ENCODE measurements around the gene C8B. TPM values are rescaled to one million over a fixed set of nuclear protein-coding genes. Genes with fewer than 3 reads are reported as not detected.

Gene C8B
- total and polyA plus RNA-seq, 2 of the 13 experiments (the other 11 are each of a cell fraction or from before 2014, with no cell fraction given): 8.4 to 11.3 TPM

DNA sequence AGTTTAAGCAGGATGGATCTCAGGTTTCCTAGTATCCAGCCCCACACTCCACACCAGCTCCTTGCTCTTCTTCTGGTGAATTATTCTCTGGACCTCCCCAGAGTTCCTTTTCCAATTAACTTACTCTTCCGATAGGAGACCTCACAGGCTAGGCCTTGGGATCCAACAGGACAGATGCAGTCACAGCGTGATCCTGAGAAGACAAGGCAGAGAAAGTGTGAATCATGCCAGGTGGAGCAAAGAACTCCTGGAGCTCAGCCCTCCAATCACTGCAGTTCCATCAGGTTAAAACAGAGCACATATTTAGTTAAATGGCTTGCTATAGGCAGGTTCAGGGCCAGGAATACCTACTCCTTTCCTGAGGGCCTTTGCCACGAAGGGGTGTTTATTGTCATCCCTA lies 34.1 kb downstream of the C8B start:
- Histone ChIP-seq H3K4me1 (ENCODE audit: insufficient read depth, low read length) (no peaks in the 10 kb centered on the region), H3K27ac (ENCODE audit: extremely low read length, insufficient read depth, low read length) (no peak overlapping the region), H3K36me3 (replicated peaks in 1 of 2; ENCODE audit: control insufficient read depth in 1 of 2, insufficient read depth in 2 of 2, low read length in 2 of 2) (no peaks in the 10 kb centered on the region), H3K4me3 (replicated peaks in 1 of 3; ENCODE audit: insufficient read depth in 1 of 3, low read depth in 2 of 3, low read length in 3 of 3) (no peak overlapping the region), H2AFZ (ENCODE audit: low read length) (no peak overlapping the region), H3K9me3 (ENCODE audit: low read length) (no peaks in the 10 kb centered on the region), H3K79me2 (ENCODE audit: insufficient read depth, low read length) (no peaks in the 10 kb centered on the region), H3K4me2 (ENCODE audit: low read depth, low read length) (no peak overlapping the region), H4K20me1 (ENCODE audit: insufficient read depth, low read length) (no peaks in the 10 kb centered on the region), H3K9ac (ENCODE audit: insufficient read depth, low read depth, low read length) (no peak overlapping the region), H3K27me3 (ENCODE audit: control insufficient read depth in 1 of 2, insufficient read depth in 2 of 2, low read length in 2 of 2) (no peaks in the 10 kb centered on the region)
- no peak for FAIRE-seq
- intact Hi-C loops (cut with micrococcal nuclease; ENCODE audit: unreplicated experiment) (no loop called here), in situ Hi-C loops (cut with HindIII; ENCODE audit: extremely low pct_ligation_motif_present, low pct_unique_long_range_greater_than_20kb) (no loop called here)
- POLR2A ChIA-PET: no interaction called here
- no peak for ATAC-seq
- no peak for DNase-seq (ENCODE audit: low spot score)
- no TSS peak for BruUV-seq (replicated peaks)
- TF ChIP-seq RBAK (CRISPR knock-in tag; IDR thresholded peaks at IDR 0.05) (no peak), ATF7-NPFF (CRISPR knock-in tag; IDR thresholded peaks at IDR 0.05; ENCODE audit: low read depth) (no peak), RFX5 (IDR thresholded peaks at IDR 0.05; ENCODE audit: low read depth, low read length) (no peak), NONO (IDR thresholded peaks at IDR 0.05) (no peak), NONO (CRISPR knock-in tag; conservative IDR thresholded peaks at IDR 0.05) (no peak), ZNF383 (CRISPR knock-in tag; IDR thresholded peaks at IDR 0.05; ENCODE audit: borderline replicate concordance) (no peak), ZFP91 (CRISPR knock-in tag; IDR thresholded peaks at IDR 0.05; ENCODE audit: borderline replicate concordance) (no peak)
- WGBS (ENCODE audit: low lambda C conversion rate): 97% methylated on average over 3 of the region's 3 CpGs
- CTCF ChIA-PET (ENCODE audit: low intra/inter-chr PET ratio, low total read pairs): no interaction called here

GRCh38 chr1:56931211-56931610 lies 34.6 kb downstream of the C8B start:
- in situ Hi-C loops (cut with HindIII; ENCODE audit: extremely low pct_ligation_motif_present, low pct_unique_long_range_greater_than_20kb): no loop called here
- H3K27me3 ChIP-seq (ENCODE audit: control insufficient read depth in 1 of 2, insufficient read depth in 2 of 2, low read length in 2 of 2): no peaks in the 10 kb centered on the region
- TF ChIP-seq ZNF557 (CRISPR knock-in tag; IDR thresholded peaks at IDR 0.05) (no peak), FOXO4 (CRISPR knock-in tag; conservative IDR thresholded peaks at IDR 0.05) (no peak), ZFP90 (CRISPR knock-in tag; IDR thresholded peaks at IDR 0.05; ENCODE audit: borderline replicate concordance) (no peak)
- TF ChIP-seq, protein P1, sequence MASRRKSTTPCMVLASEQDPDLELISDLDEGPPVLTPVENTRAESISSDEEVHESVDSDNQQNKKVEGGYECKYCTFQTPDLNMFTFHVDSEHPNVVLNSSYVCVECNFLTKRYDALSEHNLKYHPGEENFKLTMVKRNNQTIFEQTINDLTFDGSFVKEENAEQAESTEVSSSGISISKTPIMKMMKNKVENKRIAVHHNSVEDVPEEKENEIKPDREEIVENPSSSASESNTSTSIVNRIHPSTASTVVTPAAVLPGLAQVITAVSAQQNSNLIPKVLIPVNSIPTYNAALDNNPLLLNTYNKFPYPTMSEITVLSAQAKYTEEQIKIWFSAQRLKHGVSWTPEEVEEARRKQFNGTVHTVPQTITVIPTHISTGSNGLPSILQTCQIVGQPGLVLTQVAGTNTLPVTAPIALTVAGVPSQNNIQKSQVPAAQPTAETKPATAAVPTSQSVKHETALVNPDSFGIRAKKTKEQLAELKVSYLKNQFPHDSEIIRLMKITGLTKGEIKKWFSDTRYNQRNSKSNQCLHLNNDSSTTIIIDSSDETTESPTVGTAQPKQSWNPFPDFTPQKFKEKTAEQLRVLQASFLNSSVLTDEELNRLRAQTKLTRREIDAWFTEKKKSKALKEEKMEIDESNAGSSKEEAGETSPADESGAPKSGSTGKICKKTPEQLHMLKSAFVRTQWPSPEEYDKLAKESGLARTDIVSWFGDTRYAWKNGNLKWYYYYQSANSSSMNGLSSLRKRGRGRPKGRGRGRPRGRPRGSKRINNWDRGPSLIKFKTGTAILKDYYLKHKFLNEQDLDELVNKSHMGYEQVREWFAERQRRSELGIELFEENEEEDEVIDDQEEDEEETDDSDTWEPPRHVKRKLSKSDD (CRISPR knock-in tag; IDR thresholded peaks at IDR 0.05; ENCODE audit: low read depth): no peak

More at GRCh38 chr1:56931211-56931610, 34.6 kb downstream of the C8B start:
- H3K4me3 ChIP-seq (replicated peaks in 1 of 3; ENCODE audit: insufficient read depth in 1 of 3, low read depth in 2 of 3, low read length in 3 of 3): no peak overlapping the region
- CTCF ChIA-PET (ENCODE audit: low intra/inter-chr PET ratio, low total read pairs): no interaction called here
- FAIRE-seq (no peak), DNase-seq (ENCODE audit: low spot score) (no peak), ATAC-seq (no peak)
- no peaks in the 10 kb centered on the region for H3K9me3 ChIP-seq (ENCODE audit: low read length)
- no peaks in the 10 kb centered on the region for H3K36me3 ChIP-seq (replicated peaks in 1 of 2; ENCODE audit: control insufficient read depth in 1 of 2, insufficient read depth in 2 of 2, low read length in 2 of 2)
- H3K27ac ChIP-seq (ENCODE audit: extremely low read length, insufficient read depth, low read length): no peak overlapping the region
- intact Hi-C loops (cut with micrococcal nuclease; ENCODE audit: unreplicated experiment): no loop called here
- no peak overlapping the region for H2AFZ ChIP-seq (ENCODE audit: low read length)
- no peak overlapping the region for H3K4me2 ChIP-seq (ENCODE audit: low read depth, low read length)
- H4K20me1 ChIP-seq (ENCODE audit: insufficient read depth, low read length): no peaks in the 10 kb centered on the region
- 70% methylated on average over 3 of the region's 3 CpGs for WGBS (ENCODE audit: low lambda C conversion rate)
- no peaks in the 10 kb centered on the region for H3K4me1 ChIP-seq (ENCODE audit: insufficient read depth, low read length)
- no peaks in the 10 kb centered on the region for H3K79me2 ChIP-seq (ENCODE audit: insufficient read depth, low read length)
- no peak overlapping the region for H3K9ac ChIP-seq (ENCODE audit: insufficient read depth, low read depth, low read length)
- no TSS peak for BruUV-seq (replicated peaks)
- POLR2A ChIA-PET: no interaction called here

All from HepG2 (cell line).